Loucy (cell line): ENCODE results near the gene GRAMD1C.

Source experiments
- EZH2phosphoT487 ChIP-seq: fragments of 200-600 bp; IDR thresholded peaks from 2 replicates; pipeline ENCODE4 v1.6.1; 2018; ENCODE audit warnings: antibody characterized with exemption, mild to moderate bottlenecking, moderate library complexity, borderline replicate concordance
- TF ChIP-seq, protein P1 (sequence below): fragments of 200-600 bp; sonication (generic); conservative IDR thresholded peaks from 2 replicates; pipeline ENCODE4 v1.5.1; 2014; ENCODE audit warnings: mild to moderate bottlenecking, antibody characterized with exemption, low read length

- TF ChIP-seq, protein P1, sequence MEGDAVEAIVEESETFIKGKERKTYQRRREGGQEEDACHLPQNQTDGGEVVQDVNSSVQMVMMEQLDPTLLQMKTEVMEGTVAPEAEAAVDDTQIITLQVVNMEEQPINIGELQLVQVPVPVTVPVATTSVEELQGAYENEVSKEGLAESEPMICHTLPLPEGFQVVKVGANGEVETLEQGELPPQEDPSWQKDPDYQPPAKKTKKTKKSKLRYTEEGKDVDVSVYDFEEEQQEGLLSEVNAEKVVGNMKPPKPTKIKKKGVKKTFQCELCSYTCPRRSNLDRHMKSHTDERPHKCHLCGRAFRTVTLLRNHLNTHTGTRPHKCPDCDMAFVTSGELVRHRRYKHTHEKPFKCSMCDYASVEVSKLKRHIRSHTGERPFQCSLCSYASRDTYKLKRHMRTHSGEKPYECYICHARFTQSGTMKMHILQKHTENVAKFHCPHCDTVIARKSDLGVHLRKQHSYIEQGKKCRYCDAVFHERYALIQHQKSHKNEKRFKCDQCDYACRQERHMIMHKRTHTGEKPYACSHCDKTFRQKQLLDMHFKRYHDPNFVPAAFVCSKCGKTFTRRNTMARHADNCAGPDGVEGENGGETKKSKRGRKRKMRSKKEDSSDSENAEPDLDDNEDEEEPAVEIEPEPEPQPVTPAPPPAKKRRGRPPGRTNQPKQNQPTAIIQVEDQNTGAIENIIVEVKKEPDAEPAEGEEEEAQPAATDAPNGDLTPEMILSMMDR: no peak
- TF ChIP-seq EZH2phosphoT487: no peak
Measured at GRCh38 chr3:113914646-113915045, 76.1 kb downstream of the GRAMD1C start.
